Central memory CD4-positive, alpha-beta T cell (primary cell): ENCODE results near the gene BAIAP2L2.
"Not testable (repeated sequence)": the region's sequence is repeated elsewhere in the genome, so short reads cannot be mapped to it uniquely, and the experiment has no call there.

Experiments used
- DNase-seq: peaks from one replicate; pipeline ENCODE4 v3.0.0; 2022

BAIAP2L2 gene

DNA sequence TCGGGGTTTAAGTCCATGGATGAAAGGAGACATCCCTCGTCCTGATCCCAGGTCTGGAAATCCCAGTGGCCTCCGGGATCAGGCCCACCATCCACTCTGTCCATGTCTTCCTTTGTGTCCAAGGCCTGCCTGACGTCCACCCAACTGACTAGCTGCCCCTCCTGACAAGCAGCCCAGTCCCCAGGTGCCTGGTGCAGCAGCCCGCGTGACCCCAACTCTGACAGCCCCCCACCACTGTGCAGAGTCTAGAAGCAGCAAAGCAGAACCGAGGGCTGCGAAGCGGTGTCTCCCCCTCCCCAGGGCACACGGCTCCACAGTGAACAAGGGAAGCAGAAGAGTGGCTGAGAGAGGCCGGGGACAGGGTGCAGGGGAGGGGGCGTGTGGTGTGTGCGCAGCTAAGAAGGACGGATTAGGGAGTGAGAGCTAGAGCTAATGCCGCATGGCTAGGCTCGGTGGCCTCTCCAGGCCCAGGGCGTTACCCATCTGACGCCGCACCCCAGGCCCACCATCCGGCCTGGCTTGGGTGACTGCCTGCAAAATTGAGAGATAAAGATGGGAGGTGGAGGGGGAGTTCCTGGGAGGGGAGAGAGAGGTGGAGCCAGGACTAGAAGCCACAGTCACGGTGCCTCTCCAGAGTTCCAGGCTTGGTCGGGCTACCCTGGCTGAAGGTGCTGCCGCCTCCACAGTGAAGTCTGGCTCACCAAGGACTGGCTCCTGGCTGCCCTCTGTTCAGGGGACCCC is 16.6 kb upstream of the BAIAP2L2 start:
- DNase-seq = no peak

DNA sequence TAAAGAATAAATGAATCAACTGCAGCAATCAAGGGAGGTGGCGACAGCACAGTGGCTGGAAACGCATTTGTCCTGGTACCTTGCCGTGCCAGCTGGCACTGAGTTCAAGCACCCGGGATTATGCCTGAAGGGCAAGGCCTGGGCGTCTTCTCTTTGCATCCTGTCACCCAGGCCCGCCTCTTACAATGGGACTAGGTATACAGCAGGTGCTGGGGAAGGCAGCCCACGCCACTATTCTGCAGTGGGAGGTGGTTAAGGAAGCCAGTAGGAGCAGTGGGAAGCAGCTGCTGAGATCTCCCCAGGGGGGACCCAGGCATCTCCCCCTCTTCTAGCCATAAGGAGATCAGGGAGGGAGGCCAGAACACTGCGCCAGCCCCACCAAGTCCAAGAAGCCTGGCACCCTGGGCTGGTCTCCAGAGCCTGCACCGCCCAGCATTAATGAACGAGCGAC is 15.3 kb upstream of the BAIAP2L2 start:
- DNase-seq = no peak

DNA sequence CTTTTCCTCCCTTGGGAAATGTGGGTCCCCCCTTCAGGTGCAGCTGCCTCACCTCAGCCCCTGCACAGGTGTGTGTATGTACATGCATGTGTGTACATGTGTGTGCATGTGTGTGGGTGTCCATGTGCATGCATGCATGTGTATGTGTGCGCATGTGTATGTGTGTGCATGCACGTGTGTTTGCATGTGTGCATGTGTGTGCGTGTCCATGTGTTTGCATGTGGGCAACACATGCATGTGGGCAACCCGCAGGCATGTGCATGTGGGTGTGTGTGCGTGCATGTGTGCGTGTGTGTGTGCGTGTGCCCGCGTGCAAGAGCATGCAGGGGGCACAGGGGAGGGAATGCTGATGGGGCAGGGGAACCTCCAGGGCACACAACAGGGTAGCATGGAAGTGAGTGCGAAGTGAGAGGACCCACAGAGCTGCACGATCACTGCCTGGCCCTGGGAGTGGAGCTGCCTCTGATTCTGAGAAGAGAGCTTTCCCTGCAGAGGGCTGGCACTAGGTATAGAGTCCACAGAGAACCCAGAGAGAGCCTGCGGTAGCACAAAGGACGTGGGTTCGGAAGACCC is 14.6 kb upstream of the BAIAP2L2 start:
- DNase-seq = no peak

DNA sequence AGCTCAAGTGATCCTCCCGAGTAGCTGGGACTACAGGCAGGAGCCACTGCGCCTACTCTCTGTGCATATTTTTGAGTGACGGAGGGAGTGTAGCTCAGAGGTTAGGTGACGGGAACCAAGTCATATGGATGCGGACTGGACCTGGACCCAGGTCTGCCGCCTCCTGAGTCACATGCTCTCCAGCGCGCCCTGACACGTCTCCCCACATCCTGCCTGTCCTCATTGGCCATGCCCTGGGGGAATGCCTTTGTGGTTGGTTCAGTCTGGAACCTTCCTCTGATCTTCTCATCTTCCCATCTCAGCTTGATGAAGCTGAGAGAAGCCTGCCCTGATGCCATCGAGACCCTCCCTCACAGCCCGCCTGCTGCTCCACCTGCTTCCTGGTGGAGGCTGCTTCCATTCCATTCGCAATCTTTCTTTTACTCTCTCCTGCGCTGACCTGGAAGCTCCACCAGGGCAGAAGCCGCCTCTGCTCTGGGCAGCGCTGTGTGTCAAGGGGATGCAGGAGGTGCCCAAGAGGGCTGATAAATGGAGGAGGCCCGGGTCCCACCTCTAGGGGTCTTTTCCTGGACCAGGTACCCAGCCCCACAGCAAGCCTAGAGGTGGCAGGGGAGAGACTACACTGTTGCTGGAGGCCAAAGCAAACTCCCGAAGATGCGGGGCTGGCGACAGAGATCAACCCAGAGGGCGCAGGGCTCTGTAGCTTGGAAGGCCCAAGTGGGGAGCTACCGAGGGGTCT is 13.9 kb upstream of the BAIAP2L2 start:
- DNase-seq = no peak

DNA sequence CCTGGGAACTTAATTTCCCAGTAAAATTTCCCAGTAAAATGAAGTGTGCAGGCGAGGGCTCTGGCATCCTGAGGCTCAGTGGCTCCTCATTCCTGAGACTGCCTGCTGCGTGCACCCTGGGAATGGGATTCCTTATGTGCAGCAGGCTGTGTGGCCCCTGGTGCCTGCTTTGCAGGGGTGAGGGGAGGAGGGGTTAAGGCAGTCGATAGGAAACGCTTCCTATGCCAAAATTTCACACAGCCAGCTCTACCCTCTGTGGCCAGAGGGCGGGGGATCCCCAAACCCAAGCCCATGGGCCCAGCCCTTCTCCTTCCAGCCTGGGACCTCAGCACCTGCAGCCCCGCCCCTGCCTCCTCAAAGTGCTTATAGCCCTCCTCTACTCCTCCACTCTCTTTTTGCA is 12.1 kb upstream of the BAIAP2L2 start:
- DNase-seq = no peak

DNA sequence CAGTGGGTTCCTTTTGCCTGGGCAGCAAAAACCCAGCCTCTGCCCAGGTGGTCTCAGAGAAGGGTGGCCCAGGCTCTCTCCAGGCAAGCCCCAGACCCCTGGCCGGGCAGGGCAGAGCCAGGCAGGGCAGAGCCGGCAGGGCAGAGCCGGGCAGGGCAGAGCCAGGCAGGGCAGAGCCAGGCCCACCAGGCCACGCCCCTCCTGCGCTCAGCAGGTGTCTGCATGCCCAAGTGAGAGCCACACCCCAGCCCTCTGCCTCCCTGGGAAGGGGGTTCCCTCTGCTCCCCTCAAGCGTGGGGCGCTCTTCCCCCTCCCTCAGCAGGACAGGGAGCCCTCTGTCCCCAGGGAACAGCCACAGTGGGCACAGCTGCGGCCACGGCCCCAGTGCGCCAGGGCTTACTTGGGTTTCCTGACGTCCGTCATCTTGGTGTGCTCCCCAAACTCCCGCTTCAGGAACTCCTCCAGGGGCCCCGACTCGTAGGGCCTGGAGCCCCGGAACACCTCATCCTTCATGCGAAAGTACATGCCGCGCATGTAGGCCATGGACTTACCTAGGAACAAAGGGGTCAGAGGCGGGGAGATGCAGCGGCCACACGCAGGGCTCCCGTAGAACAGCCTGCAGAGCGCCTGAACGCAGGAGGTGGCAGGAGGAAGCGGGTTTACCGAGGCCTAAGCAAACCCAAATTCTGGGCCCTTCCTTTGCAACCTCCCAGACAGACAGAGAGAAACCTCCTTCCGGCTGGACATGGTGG is 10.1 kb upstream of the BAIAP2L2 start:
- DNase-seq = no peak

DNA sequence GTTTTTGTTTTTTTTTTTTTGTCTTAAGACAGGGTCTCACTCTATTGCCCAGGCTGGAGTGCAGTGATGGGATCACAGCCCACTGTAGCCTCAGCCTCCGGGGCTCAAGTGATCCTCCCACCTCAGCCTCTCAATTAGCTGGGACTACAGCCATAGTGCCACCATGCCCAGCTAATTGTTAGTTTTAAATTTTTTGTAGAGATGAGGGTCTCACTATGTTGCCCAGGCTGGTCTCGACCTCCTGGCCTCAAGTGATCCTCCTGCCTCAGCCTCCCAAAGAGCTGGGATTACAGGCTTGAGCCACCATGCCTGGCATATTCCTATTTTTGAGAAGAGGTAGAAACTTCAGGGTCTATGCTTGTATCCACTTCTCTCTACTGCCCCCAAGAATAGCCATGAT is 8.3 kb upstream of the BAIAP2L2 start:
- not testable (repeated sequence) for DNase-seq

DNA sequence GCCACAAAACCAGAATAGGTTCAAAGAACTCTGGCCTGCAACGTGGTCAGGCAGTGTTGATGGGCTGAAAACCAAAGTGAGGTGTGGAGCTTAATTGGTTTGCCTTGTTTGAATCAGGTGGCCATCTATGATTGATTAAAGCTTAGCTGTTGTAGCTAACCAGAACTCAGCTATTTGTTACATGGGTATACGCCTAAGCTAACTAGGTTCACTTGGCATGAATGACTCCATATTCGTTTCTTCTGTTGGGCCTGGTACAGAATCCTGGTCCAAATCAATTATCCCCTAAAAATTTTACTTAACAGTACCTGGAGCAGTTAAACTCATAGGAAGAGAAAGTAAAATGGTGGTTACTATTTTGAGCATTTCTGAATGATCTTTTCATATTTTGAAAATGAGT is 7.7 kb upstream of the BAIAP2L2 start:
- no peak for DNase-seq

DNA sequence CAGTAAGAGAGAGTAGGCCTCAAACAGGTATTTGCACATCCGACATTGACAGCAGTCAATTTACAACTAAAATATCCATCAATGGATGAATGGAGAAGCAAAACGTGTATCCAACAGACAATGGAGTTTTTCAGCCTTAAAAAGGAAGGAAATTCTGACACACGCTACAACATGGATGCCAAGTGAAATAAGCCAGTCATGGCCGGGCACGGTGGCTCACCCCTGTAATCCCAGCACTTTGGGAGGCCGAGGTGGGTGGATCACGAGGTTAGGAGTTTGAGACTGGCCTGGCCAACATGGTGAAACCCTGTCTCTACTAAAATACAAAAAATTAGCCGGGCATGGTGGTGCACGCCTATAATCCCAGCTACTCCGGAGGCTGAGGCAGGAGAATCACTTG is 7.1 kb upstream of the BAIAP2L2 start:
- DNase-seq = not testable (repeated sequence)

DNA sequence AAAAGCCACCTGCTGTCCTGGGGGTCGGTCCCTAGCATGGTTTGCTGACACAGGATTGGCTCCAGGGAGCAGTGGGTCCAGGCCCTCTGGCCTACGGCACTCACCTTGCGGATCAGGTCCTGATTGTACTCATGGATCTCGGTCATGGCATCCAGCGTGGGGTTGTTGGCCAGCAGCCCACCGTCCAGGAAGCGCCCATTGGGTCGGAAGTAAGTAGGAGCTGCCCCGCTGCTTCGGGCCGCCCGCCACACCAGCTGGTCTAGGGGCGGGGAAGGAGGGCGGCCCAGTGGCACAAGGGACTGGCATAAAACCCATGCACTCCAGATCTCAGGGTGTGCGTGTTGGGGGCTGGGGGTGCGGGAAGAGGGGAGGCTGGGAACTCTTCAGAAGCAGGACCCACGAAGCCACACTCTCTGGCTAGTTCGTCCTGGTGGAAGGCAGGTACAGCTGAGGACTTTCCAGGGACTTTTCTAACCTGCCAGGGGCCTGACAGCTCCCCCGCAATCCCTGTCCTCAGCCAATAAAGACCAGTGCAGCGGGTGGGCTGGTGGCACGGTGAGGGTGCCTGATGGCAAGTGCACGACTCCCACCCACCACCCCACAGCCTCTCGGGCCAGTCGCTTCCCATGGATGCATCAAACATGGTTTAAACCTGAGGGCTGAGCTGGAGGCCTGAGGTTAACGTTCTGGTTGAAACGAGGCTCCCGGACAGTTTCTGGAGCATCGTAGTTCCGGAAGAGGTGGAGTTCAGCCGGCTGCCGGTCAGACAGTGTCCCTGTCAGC is 5.1 kb upstream of the BAIAP2L2 start:
- DNase-seq = no peak

DNA sequence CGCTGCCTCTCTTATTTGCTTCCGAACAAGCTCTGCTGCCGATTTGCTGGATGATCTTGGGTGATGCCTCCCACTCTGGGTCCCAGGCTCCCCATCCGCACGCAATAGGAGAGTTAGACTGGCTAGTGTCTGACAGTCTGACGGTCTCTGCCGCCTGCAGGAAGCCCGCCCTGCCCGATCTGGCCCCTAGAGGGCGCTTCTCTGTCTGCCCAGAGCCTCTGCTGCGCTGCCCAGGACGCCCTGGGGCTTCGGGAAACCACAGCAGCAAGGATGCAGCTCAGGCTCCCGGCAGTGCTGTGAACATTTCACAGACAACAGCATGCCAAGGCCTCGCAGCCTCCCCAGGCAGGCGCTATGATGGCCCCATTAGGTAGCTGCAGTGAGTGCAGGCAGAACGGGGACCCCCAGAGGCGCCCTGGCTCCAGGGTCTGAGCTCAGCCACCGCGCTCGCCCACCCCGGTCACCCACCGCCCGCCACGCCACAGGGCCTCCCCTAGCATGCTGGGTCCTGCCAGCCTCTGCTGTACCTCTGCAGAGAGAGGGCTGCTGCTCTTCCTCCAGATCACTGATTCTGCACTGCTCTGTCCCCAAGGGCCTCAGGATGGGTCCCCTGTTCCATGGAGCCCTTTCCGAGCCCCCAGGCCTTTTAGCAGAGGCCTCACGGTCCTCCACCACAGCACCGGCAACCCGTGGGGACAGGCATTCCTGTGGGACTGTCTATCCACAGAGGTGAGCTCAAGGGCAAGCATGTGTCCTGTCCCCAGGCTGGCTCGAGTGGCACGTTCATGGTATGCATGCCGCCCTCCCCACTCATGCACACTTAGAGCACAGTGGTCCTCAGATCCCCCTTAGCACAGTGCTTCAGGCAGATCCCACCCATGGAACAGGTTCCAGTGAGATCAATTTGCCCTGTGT is 4.3 kb upstream of the BAIAP2L2 start:
- peak; percentile 61 for DNase-seq

DNA sequence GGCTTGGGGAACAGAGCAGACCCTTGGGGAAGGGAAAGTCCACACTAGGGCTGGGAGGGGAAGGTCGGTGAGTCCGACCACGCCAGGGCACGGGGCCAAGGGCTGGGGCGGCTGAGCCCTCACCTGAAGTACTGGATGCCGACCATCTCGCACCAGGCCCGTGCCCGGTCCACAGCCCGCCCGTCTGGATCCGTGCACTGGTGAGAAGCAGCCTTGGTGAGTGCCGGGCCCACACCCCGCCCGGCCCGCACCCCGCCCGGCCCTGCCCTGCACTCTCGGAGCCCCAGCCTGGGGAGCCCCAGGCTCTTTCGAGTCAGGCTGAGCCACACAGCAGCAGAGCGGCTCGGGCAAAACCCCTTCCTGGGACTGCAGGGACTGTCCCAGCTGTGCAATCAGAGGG is 1.9 kb upstream of the BAIAP2L2 start:
- DNase-seq = no peak

DNA sequence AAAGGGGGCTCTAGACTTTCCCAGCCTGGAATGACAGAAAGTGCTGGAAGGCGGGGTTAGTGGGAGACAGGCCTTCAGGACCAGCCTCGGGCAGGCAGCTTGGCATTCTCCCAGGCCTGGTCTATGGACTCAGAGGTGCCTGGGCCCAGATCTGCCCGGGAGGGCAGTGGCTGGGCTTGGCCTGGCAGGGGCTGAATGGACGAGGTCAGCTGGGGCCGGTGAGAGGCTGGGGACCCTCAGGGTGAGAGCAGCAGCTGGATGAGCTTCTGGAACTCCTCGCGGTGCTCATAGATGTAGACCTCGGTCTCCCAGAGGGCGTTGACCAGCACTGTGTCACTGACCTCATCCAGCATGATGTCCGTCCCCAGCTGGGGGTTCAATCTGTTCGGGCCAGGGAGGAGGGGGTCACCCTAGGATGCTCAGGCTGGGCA is 1.5 kb upstream of the BAIAP2L2 start:
- DNase-seq = no peak

DNA sequence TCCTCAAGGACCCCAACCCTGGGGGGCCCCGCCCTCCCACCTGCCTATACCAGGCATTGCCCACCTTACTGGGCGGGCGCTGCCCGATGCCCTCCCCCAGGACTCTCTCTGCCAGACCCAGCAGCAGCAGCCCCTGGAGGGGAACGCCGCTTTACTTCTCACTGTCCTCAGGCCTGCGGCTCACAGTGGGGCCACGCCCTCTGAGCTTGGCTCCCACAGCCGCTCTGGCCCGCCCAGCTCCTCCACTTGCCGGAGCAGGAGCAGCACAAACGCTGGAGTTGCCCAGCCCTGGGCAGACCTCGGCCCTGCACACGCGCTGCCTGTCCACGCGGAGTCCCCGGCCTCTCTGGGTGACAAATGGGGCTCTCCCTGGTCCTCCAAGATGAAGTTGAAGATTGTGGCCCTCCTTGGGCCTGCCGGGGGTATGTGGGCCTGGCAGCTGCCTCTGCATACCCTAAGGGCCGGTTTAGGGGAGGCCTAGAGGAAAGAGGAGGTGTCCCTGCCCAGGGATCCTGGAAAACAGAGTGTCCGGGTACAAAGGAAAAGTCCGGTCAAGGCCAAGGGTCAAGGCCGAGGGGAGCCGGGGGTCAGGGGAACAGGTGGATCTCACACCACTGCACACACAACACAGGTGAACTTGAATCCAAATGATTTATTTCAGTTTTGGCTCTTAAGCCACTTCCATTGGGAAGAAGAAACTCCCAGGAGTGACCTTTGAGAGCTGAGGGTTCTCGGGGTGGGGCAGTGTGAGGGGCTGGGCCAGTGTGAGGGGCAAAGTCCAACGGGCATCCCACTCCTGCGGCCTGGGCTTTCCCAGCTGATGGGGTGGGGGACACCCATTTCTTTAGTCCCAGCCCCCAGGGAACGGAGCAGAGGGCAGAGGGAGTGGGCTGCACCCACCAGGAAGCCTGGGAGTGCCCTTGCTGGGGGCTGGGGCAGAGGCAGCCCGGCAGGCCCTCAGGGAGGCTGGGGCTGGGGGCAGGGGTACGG is 674 bp upstream of the BAIAP2L2 start:
- no peak for DNase-seq

DNA sequence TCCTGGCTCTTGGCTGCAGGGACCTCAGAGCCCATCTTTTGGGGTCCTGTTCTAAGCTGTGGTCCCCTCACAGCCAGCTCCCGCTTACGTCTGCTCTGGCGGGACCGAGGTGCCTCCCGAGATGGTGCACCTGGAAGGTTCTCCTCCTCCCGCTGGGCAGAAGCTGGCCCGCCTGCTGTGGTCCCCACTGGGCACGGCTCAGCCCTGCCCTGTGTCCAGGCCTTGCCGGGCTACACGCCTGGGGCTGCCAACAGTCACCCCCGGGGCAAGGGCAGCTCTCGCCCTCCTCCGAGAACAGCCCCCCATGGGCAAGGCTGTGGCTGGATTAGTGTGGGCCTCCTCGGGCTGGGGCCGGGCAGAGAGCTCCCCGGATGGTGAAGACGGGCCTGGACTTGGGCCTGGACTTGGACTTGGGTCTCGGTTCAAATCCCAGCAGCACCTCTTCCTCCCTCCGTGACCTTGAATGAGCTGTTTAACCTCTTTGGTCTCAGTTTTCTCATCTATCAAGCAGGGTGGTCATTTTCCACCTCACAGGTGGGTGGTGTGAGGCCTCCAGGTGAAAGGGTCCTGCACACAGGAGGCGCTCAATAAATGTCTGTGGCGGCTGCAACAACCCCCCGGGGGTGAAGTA is 998 bp downstream of the BAIAP2L2 start:
- DNase-seq = peak; percentile 24

DNA sequence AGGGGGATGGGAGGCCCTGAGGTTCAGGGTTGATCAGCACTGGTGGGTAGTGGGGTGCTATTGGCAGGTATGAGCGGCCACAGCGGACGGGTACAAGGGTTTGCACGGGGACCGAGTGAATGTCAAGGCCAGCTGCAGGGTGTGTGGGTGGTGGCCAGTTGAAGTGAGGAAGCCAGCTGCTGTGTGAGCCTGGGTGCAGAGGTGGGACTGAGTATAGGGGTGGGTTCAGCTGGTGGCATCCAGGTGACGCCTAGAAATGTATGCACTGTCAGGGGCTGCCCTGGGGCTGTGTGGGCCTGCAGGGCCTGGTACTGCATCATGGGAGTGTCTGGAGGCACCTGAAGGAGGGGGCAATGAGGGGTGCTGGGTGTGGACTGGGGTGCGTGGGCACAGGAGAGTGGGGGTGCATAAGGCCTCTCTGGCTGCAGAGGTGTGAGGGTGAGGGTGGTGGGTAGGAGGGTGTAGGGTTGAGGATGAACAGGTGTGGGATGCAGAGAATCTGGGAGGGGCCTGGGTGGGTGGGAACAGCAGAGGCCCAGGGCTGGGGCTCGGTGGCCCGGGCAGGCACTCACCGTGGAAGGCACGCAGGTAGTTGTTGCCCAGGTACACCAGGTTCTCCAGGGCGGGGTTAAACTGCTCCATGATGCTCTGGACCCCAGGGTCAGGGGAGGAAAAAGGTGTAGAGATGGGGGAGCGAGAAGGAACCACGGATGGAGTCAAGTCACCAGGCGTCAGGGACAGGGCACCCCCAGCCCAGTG is 1.7 kb downstream of the BAIAP2L2 start:
- DNase-seq = no peak

DNA sequence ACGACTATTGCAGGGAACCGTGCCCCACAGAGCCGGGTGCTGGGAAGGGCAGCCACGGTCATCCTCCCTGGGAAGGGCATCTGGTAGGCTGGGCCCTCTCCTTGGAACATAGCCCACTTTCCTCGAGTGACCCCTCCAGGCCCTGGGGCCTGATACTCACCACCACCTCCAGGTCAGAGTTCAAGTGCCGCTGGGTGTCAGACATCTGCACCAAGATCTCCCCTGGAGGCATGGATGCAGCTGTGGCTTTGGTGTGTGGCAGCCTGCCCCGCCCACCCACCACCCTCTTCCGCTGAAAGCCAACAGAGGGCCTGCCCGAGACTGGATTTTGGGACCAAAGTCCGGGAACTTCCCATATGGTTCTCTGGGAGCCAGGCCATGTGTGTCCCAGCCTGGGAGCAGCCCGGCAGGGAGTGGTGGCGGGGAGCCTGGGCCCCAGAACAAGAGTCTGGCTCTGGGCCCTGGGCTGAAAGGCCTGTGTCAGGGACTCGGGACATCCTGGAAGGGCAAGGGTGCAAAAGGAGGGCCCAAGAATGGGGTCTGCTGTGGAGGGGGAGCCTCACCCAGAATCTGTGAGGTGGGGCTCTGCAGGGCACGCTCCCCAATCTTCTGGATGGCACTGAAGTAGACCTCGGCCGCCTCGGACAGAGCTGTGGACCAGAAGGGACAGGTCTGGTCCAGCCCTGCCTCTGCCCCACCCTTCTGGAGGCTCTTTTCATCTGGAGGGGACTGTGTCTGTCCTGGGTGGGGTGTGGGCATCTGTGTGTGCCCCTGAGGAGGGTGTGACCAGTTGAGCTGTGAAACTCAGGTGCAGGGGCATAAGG is 2.6 kb downstream of the BAIAP2L2 start:
- no peak for DNase-seq
